PC-3 (cell line): ENCODE results near the gene CKS1B. TPM values are rescaled to one million over a fixed set of nuclear protein-coding genes. Genes with fewer than 3 reads are reported as not detected.
A peak's percentile ranks its signal among the peaks of the same experiment; 100 is the strongest.
"Not testable (repeated sequence)": the region's sequence is repeated elsewhere in the genome, so short reads cannot be mapped to it uniquely, and the experiment has no call there.

Experiments used
- ATAC-seq: fragments of 200-7000 bp; cut with Tn5 transposase; 2 replicates; pipeline ENCODE4 v1.9.1; 2020; ENCODE audit warnings: mild to moderate bottlenecking, moderate library complexity
- BruUV-seq: library from RNA; stranded (reverse); fragments of 400-500 nt; replicated peaks from 2 replicates; lab custom pipeline; 2021; lab: Mats Ljungman, UMichigan
- CTCF ChIA-PET: fragments of 300-600 bp; sonication (Branson Sonifier 250); formaldehyde crosslinking; loops from one replicate; lab custom pipeline; 2022; ENCODE audit warnings: antibody characterized with exemption; lab: Charles Lee
- POLR2A ChIA-PET: fragments of 300-600 bp; sonication (Branson Sonifier 250); formaldehyde crosslinking; loops from one replicate; lab custom pipeline; 2022; ENCODE audit warnings: antibody characterized with exemption; ENCODE audit not compliant: unreplicated experiment; lab: Charles Lee
- DNase-seq: peaks from one replicate; pipeline ENCODE4 v3.0.0-alpha.2; 2015
- H2AFZ ChIP-seq: fragments of 300-600 bp; sonication (generic); 2 replicates; pipeline ENCODE4 v1.6.0; 2016; ENCODE audit warnings: antibody characterized with exemption, low read length
- H3F3A ChIP-seq: fragments of 300-600 bp; sonication (generic); one replicate; pipeline ENCODE4 v1.6.0; 2017; ENCODE audit warnings: antibody characterized with exemption, low read length, control low read depth, mild to moderate bottlenecking; ENCODE audit not compliant: unreplicated experiment
- H3K27ac ChIP-seq: fragments of 300-600 bp; sonication (generic); 2 replicates; pipeline ENCODE4 v1.5.1; 2016; ENCODE audit warnings: mild to moderate bottlenecking, low read length
- H3K27me3 ChIP-seq: fragments of 300-600 bp; sonication (generic); 2 replicates; pipeline ENCODE4 v1.6.1; 2016; ENCODE audit warnings: low read length, mixed read lengths
- H3K36me3 ChIP-seq: fragments of 300-600 bp; sonication (generic); 2 replicates; pipeline ENCODE4 v1.6.1; 2016; ENCODE audit warnings: low read depth, mixed run types, low read length, mixed read lengths
- H3K4me1 ChIP-seq: fragments of 300-600 bp; sonication (generic); 2 replicates; pipeline ENCODE4 v1.5.1; 2016; ENCODE audit warnings: low read length; ENCODE audit not compliant: insufficient read depth
- H3K4me2 ChIP-seq: fragments of 300-600 bp; sonication (generic); 2 replicates; pipeline ENCODE4 v1.6.0; 2016; ENCODE audit warnings: low read length
- H3K4me3 ChIP-seq: fragments of 300-600 bp; sonication (generic); 2 replicates; pipeline ENCODE4 v1.5.1; 2016; ENCODE audit warnings: mild to moderate bottlenecking, low read length, mixed read lengths
- H3K79me2 ChIP-seq: fragments of 300-600 bp; sonication (generic); 2 replicates; pipeline ENCODE4 v1.6.1; 2017; ENCODE audit warnings: low read length, mixed read lengths
- H3K9ac ChIP-seq: fragments of 300-600 bp; sonication (generic); 2 replicates; pipeline ENCODE4 v1.6.0; 2016; ENCODE audit warnings: mild to moderate bottlenecking, low read length
- H3K9me2 ChIP-seq: fragments of 300-600 bp; sonication (generic); replicated peaks from 2 replicates; pipeline ENCODE4 v1.6.1; 2016; ENCODE audit warnings: mixed run types, low read length, mixed read lengths
- H3K9me3 ChIP-seq: fragments of 300-600 bp; sonication (generic); 2 replicates; pipeline ENCODE4 v1.6.1; 2016; ENCODE audit warnings: low read length, mixed read lengths
- H4K20me1 ChIP-seq: fragments of 300-600 bp; sonication (generic); 2 replicates; pipeline ENCODE4 v1.6.1; 2016; ENCODE audit warnings: low read length, mixed read lengths
- CTCF ChIP-seq: fragments of 300-600 bp; sonication (generic); conservative IDR thresholded peaks from 2 replicates; pipeline ENCODE4 v1.5.1; 2017; ENCODE audit warnings: antibody characterized with exemption, low read depth, mild to moderate bottlenecking, low read length
- EZH2 ChIP-seq: fragments of 300-600 bp; sonication (generic); IDR thresholded peaks from one replicate; pipeline ENCODE4 v1.6.1; 2017; ENCODE audit warnings: antibody characterized with exemption, mild to moderate bottlenecking, low read length; ENCODE audit not compliant: unreplicated experiment
- EZH2phosphoT487 ChIP-seq: fragments of 300-600 bp; sonication (generic); IDR thresholded peaks from 2 replicates; pipeline ENCODE4 v1.6.1; 2018; ENCODE audit warnings: mild to moderate bottlenecking, antibody characterized with exemption, low read length, borderline replicate concordance
- intact Hi-C: fragments of 100-400 bp; cut with micrococcal nuclease; formaldehyde crosslinking; loops from 2 replicates; pipeline ENCODE4 v1.9.0; 2023
- total RNA-seq: library from RNA; depleted of rRNA; stranded (reverse); fragments of >200 nt; gene quantifications from 2 replicates; pipeline ENCODE4 v1.2.3, GENCODE V29; 2014

Gene CKS1B
- total RNA-seq, 1 experiment from 2014 or later = 390 TPM

GRCh38 chr1:154982897-154983648 lies 8.6 kb downstream of the CKS1B start, which contains the start of gene FLAD1:
FLAD1 (plus strand) TSS chr1:154983344; CDS start chr1:154983695, 351 bp downstream.
- no TSS peak for BruUV-seq
- TF ChIP-seq EZH2phosphoT487 (no peak), CTCF (no peak), EZH2 (no peak)
- Histone ChIP-seq H3F3A (peaks cover 6% of the 10 kb centered on the region), H3K4me3 (peak within 1 kb of the TSS; percentile 86), H3K9ac (peak within 1 kb of the TSS; percentile 92), H3K4me1 (peaks cover 7% of the 10 kb centered on the region), H4K20me1 (peaks cover 2% of the 10 kb centered on the region; the same call in 1 of the 2 replicates), H2AFZ (peak within 1 kb of the TSS; percentile 90), H3K9me2 (no peaks in the 10 kb centered on the region), H3K4me2 (peak within 1 kb of the TSS; percentile 99), H3K27me3 (no peaks in the 10 kb centered on the region), H3K27ac (peak within 1 kb of the TSS; percentile 50), H3K9me3 (no peaks in the 10 kb centered on the region), H3K36me3 (peaks cover 30% of the 10 kb centered on the region), H3K79me2 (peaks cover 66% of the 10 kb centered on the region)
- ATAC-seq (peak; percentile 100), DNase-seq (peak; percentile 100)
- intact Hi-C loops = loop anchor here (1.0 to 10.0 kb wide), 3 partner anchors 13 to 582 kb away; partner anchors contain the start of gene ASH1L
- CTCF ChIA-PET = interaction anchor here (0.6 to 1.9 kb wide), 5 partner anchors 10 to 1776 kb away, joined by 3 to 6 read pairs (median 5); partner anchors contain the start of gene LENEP
- POLR2A ChIA-PET = interaction anchor here (0.6 to 0.9 kb wide), 4 partner anchors 11 to 113 kb away, joined by 3 to 6 read pairs (median 4); partner anchors contain the start of genes LENEP and PBXIP1

- intact Hi-C loops = loop anchor here (1.0 to 10.0 kb wide), 3 partner anchors 12 to 581 kb away; partner anchors contain the start of gene ASH1L
- Histone ChIP-seq H3K79me2 (peaks cover 69% of the 10 kb centered on the region), H2AFZ (peak overlapping the region; percentile 61), H3K4me1 (peaks cover 7% of the 10 kb centered on the region), H3K9ac (peak overlapping the region; percentile 92), H3K4me2 (peak overlapping the region; percentile 99), H3F3A (peaks cover 6% of the 10 kb centered on the region), H4K20me1 (peaks cover 11% of the 10 kb centered on the region; the same call in 1 of the 2 replicates), H3K36me3 (peaks cover 34% of the 10 kb centered on the region), H3K9me2 (no peaks in the 10 kb centered on the region), H3K4me3 (peak overlapping the region; percentile 86), H3K27me3 (no peaks in the 10 kb centered on the region), H3K27ac (peak overlapping the region; percentile 50), H3K9me3 (no peaks in the 10 kb centered on the region)
- DNase-seq = peak; percentile 33
- peak; percentile 21; the same call in 1 of the 2 replicates for ATAC-seq
- TF ChIP-seq EZH2 = no peak
- TF ChIP-seq CTCF = no peak
- TF ChIP-seq EZH2phosphoT487 = no peak
- no TSS peak for BruUV-seq
- ChIA-PET POLR2A (interaction anchor here (0.9 to 1.0 kb wide), 2 partner anchors 10 kb away, joined by 4 read pairs; partner anchors contain the start of gene LENEP), CTCF (interaction anchor here (0.6 to 1.9 kb wide), 5 partner anchors 9 to 1775 kb away, joined by 3 to 6 read pairs (median 5); partner anchors contain the start of gene LENEP)
Measured at GRCh38 chr1:154983776-154984466, 9.4 kb downstream of the CKS1B start.

GRCh38 chr1:154986736-154987135 lies 12.3 kb downstream of the CKS1B start:
- H3K9me3 ChIP-seq, H3K27ac ChIP-seq, CTCF ChIA-PET, H3F3A ChIP-seq, H3K4me2 ChIP-seq, H3K27me3 ChIP-seq, BruUV-seq, H3K9ac ChIP-seq, POLR2A ChIA-PET, H3K4me3 ChIP-seq, ATAC-seq, H2AFZ ChIP-seq, H3K4me1 ChIP-seq, H3K9me2 ChIP-seq, DNase-seq: not testable (repeated sequence)
- Histone ChIP-seq H3K79me2 (peaks cover 59% of the 10 kb centered on the region), H4K20me1 (peaks cover 16% of the 10 kb centered on the region; the same call in 1 of the 2 replicates), H3K36me3 (peaks cover 38% of the 10 kb centered on the region)
- intact Hi-C loops = loop anchor here (10.0 kb wide), 1 partner anchor 578 kb away; the partner anchor contains the start of gene ASH1L
